Tracheal epithelial cell (primary cell): ENCODE measurements around the gene CLUH. TPM values are rescaled to one million over a fixed set of nuclear protein-coding genes. Genes with fewer than 3 reads are reported as not detected.

Experiments
- total RNA-seq: library from RNA; depleted of rRNA; stranded (reverse); fragments of >200 nt; gene quantifications from 2 replicates; pipeline ENCODE4 v1.2.1, GENCODE V29; 2014

The CLUH gene
- total RNA-seq, result 75.7 and 78.6 TPM in 2 replicates

GRCh38 chr17:2711608-2712299, at the start of gene CLUH:
Gene CLUH, minus strand, starts transcription at chr17:2711764. Its CDS starts 103 bp downstream, at chr17:2711661.

GRCh38 chr17:2749058-2749783, 37.7 kb upstream of the CLUH start, which contains the start of gene CCDC92B:
Gene CCDC92B, minus strand, starts transcription at chr17:2749652. Its CDS starts 14,507 bp downstream, at chr17:2735145.

Other genes with a start within 250 kb of the CLUH start
- gene METTL16, start 199.9 kb downstream of the CLUH start, total RNA-seq, result 14.5 and 21.1 TPM in 2 replicates
- 79.3 and 105 TPM in 2 replicates for gene PAFAH1B1, start 118.1 kb downstream of the CLUH start, total RNA-seq
- gene CCDC92B, start 37.9 kb upstream of the CLUH start, total RNA-seq, result 0.24 TPM in 1 of 2 replicates, not detected in the other
- 11.1 and 31.1 TPM in 2 replicates for gene RAP1GAP2, start 84.7 kb upstream of the CLUH start, total RNA-seq